ENCODE results near the gene TFB2M. TPM values are rescaled to one million over a fixed set of nuclear protein-coding genes. Genes with fewer than 3 reads are reported as not detected.

Gene TFB2M
- total RNA-seq, 1 donor from 2014 or later, result 11.6 TPM

GRCh38 chr1:246497331-246497915, 68.6 kb downstream of the TFB2M start:
- no peak for DNase-seq (ENCODE audit: low spot score, unreplicated experiment)
- Mint-ChIP-seq H3K27ac (no peak overlapping the region), H3K27me3 (no peaks in the 10 kb centered on the region), H3K4me3 (ENCODE audit: low read depth) (no peak overlapping the region), H3K4me1 (ENCODE audit: low read depth) (no peaks in the 10 kb centered on the region), H3K9me3 (ENCODE audit: low read depth) (no peaks in the 10 kb centered on the region), H3K36me3 (ENCODE audit: insufficient read depth) (peaks cover 3% of the 10 kb centered on the region)
- TF ChIP-seq CTCF (IDR thresholded peaks at IDR 0.05; ENCODE audit: unreplicated experiment), result peak; percentile 71

- no peaks in the 10 kb centered on the region for H3K36me3 Mint-ChIP-seq (ENCODE audit: insufficient read depth)
- H3K9me3 Mint-ChIP-seq (ENCODE audit: low read depth), result no peaks in the 10 kb centered on the region
- DNase-seq (ENCODE audit: low spot score, unreplicated experiment), result peak; percentile 37
- TF ChIP-seq CTCF (IDR thresholded peaks at IDR 0.05; ENCODE audit: unreplicated experiment), result peak; percentile 80
- no peak overlapping the region for H3K27ac Mint-ChIP-seq
- H3K27me3 Mint-ChIP-seq, result no peaks in the 10 kb centered on the region
- H3K4me3 Mint-ChIP-seq (ENCODE audit: low read depth), result no peak overlapping the region
- H3K4me1 Mint-ChIP-seq (ENCODE audit: low read depth), result no peaks in the 10 kb centered on the region
These were observed 73.3 kb downstream of the TFB2M start for GRCh38 chr1:246492611-246493245.

- no peak for TF ChIP-seq CTCF (IDR thresholded peaks at IDR 0.05; ENCODE audit: unreplicated experiment)
- Mint-ChIP-seq H3K27me3 (no peaks in the 10 kb centered on the region), H3K36me3 (ENCODE audit: insufficient read depth) (no peaks in the 10 kb centered on the region), H3K27ac (no peak overlapping the region), H3K4me1 (ENCODE audit: low read depth) (no peaks in the 10 kb centered on the region), H3K9me3 (ENCODE audit: low read depth) (no peaks in the 10 kb centered on the region), H3K4me3 (ENCODE audit: low read depth) (no peak overlapping the region)
- no peak for DNase-seq (ENCODE audit: low spot score, unreplicated experiment)
These were observed 74.5 kb downstream of the TFB2M start for GRCh38 chr1:246491551-246492053.

Other genes with a start within 250 kb of the TFB2M start
- 31.9 and 36.5 TPM in 2 replicates for gene SMYD3, start 59.0 kb downstream of the TFB2M start, total RNA-seq
- 25.4 and 28.3 TPM in 2 replicates for gene CNST, start 195 bp upstream of the TFB2M start, total RNA-seq
- 41.3 and 43.3 TPM in 2 replicates for gene SCCPDH, start 158.1 kb upstream of the TFB2M start, total RNA-seq